ENCODE data around the gene AFF1.

Gene AFF1

DNA sequence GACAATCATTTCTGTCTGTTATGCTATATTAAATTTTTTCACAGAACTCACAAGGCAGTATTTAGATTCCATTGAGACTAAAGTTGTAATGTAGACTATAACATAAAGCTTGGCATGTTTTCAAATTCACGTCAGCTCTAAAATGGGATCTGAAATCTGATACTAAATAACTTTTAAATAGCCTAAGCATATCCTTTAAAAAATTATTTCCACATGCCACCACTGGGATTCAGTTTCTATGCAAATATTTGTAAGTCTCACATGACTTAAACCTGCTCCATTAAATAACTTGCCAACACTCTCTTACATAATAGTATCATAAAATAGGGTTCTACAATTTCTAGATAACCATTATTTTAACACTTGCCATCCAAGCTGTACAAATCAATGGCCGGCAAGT, 253.2 kb downstream of the AFF1 start:
- no peak overlapping the region for H3K4me3 ChIP-seq (ENCODE audit: low read length)
- peak; percentile 37 for DNase-seq (ENCODE audit: low read depth)
- TF ChIP-seq, protein P1, sequence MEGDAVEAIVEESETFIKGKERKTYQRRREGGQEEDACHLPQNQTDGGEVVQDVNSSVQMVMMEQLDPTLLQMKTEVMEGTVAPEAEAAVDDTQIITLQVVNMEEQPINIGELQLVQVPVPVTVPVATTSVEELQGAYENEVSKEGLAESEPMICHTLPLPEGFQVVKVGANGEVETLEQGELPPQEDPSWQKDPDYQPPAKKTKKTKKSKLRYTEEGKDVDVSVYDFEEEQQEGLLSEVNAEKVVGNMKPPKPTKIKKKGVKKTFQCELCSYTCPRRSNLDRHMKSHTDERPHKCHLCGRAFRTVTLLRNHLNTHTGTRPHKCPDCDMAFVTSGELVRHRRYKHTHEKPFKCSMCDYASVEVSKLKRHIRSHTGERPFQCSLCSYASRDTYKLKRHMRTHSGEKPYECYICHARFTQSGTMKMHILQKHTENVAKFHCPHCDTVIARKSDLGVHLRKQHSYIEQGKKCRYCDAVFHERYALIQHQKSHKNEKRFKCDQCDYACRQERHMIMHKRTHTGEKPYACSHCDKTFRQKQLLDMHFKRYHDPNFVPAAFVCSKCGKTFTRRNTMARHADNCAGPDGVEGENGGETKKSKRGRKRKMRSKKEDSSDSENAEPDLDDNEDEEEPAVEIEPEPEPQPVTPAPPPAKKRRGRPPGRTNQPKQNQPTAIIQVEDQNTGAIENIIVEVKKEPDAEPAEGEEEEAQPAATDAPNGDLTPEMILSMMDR (conservative IDR thresholded peaks at IDR 0.05; ENCODE audit: low read depth, low read length) = no peak

DNA sequence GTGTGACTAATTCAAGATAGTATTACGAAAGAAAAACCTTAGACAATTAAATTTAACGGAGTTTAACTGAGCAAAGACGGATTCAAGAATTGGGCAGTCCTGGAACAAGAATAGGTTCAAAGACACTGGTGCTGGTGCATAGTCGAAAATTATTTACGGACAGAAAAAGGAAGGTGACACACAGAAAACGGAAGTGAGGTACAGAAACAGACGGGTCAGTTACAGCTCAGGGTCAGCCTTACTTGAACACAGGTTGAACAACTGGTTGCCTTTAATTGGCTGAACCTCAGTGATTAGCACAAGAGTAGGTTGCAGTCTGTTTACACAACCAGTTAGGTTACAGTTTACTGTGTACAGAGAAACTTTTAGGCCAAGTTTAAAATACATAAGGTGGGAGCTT, 254.1 kb downstream of the AFF1 start:
- H3K4me3 ChIP-seq (ENCODE audit: low read length) = no peak overlapping the region
- TF ChIP-seq, protein P1 (conservative IDR thresholded peaks at IDR 0.05; ENCODE audit: low read depth, low read length) = no peak
- DNase-seq (ENCODE audit: low read depth) = no peak
